ENCODE results near the gene NUP50.

Gene NUP50

DNA sequence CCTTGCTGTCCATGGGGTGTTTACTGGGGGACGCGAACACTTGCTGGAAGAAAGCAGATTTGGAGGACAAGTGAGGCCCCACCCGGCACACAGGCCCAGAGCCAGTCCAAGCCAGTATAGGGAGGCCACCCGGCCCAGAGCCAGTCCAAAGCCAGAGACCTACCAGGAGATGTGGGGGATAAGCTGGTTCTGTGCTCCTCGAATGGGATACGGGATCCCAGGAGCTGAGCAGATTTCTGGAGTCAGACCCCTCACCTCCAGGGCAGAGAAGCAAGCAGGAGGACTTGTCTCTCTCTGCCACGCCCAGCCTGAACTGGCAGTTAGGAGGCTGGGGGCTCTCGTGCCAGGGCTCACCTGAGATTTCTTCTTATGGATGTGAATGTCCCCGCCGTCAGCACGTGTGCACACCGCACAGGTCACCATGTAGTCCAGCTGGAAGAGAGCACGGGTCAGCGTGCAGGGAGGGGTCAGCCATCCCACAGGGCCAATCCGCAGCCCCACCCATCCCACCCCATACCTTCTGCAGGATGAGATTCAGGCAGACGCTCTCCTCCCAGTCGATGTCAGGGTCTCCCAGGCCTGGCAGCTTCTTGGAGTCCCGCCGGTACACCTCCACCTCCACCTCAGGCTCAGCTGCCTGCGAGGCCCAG is 41.7 kb downstream of the NUP50 start:
- TF ChIP-seq, protein P1, sequence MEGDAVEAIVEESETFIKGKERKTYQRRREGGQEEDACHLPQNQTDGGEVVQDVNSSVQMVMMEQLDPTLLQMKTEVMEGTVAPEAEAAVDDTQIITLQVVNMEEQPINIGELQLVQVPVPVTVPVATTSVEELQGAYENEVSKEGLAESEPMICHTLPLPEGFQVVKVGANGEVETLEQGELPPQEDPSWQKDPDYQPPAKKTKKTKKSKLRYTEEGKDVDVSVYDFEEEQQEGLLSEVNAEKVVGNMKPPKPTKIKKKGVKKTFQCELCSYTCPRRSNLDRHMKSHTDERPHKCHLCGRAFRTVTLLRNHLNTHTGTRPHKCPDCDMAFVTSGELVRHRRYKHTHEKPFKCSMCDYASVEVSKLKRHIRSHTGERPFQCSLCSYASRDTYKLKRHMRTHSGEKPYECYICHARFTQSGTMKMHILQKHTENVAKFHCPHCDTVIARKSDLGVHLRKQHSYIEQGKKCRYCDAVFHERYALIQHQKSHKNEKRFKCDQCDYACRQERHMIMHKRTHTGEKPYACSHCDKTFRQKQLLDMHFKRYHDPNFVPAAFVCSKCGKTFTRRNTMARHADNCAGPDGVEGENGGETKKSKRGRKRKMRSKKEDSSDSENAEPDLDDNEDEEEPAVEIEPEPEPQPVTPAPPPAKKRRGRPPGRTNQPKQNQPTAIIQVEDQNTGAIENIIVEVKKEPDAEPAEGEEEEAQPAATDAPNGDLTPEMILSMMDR (IDR thresholded peaks at IDR 0.05; ENCODE audit: extremely low read depth, missing control alignments): no peak
- DNase-seq (ENCODE audit: low spot score): no peak

DNA sequence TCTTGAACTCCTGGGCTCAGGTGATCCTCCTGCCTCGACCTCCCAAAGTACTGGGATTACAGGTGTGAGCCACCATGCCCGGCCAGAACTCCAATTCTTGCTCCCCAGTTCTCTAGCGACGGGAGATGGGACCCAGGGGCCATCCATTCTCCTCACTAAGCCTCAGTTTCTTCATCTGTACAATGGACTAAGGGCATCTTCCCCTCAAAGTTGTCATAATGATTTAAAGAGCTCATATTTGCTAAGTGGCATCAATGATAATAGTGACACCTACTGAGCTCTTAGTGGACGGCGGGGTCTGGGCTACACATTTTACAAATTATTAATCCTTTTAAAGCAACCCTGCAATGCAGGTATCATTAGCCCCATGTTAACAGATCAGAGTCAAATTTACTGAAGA is 42.5 kb downstream of the NUP50 start:
- TF ChIP-seq, protein P1 (IDR thresholded peaks at IDR 0.05; ENCODE audit: extremely low read depth, missing control alignments): no peak
- DNase-seq (ENCODE audit: low spot score): no peak

DNA sequence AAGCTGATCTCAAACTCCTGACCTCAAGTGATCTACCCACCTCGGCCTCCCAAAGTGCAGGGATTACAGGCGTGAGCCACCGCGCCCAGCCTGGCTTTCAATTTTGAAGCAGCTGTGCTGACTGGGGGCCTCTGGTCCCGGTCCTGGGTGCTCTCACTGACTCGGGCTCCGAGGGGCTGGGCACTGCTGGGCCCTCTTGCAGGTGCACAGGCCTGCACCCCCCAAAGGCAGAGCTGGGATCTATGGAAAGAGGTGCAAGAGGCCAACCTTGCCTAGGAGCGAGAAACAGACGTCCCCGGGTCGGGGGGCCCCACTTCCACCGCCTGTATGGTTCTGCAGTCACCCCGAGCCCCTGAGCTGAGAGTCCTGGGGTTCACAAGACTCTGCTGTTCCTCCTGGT is 43.8 kb downstream of the NUP50 start:
- DNase-seq (ENCODE audit: low spot score): no peak
- TF ChIP-seq, protein P1 (IDR thresholded peaks at IDR 0.05; ENCODE audit: extremely low read depth, missing control alignments): no peak

DNA sequence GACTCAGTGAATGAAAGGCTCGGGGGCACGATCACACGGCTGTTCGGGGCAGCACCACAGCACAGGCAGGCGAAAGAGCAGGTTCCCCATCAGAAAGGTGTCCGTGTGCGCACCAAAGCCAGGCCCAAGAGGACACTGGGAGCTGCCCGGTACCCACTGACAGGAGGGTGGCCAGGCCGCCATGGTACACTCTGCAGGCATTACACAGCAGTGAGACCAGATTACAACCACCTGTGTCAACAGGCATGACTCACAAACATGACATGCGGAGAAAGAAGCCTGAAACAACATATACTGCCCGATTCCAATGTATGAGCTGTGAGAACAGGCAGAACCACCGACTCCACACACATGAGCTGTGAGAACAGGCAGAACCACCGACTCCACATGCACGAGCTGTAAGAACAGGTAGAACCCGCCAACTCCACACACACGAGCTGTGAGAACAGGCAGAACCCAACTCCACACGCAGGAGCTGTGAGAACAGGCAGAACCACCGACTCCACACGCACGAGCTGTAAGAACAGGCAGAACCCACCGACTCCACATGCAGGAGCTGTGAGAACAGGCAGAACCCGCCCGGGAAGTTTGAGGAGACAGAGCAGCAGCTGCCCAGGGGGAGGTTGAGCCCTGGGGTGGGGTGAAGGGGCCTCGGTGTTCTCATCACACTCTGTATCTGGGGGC is 44.4 kb downstream of the NUP50 start:
- TF ChIP-seq, protein P1 (IDR thresholded peaks at IDR 0.05; ENCODE audit: extremely low read depth, missing control alignments): no peak
- DNase-seq (ENCODE audit: low spot score): no peak

DNA sequence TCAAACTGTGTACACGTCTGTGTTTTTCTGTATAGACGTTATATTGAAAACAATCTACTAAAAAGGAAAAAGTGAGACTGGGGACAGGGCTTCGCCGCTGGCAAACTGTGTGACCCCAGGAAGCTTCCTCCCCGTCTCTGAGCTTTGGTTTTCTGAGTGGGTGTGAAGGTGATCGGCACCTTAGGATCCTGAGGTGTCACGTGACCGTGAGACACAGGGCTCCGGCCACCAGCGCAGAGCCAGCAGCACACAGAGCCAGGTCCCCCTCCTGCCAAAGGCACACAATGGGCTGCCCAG is 44.9 kb downstream of the NUP50 start:
- no peak for DNase-seq (ENCODE audit: low spot score)
- TF ChIP-seq, protein P1 (IDR thresholded peaks at IDR 0.05; ENCODE audit: extremely low read depth, missing control alignments): no peak

DNA sequence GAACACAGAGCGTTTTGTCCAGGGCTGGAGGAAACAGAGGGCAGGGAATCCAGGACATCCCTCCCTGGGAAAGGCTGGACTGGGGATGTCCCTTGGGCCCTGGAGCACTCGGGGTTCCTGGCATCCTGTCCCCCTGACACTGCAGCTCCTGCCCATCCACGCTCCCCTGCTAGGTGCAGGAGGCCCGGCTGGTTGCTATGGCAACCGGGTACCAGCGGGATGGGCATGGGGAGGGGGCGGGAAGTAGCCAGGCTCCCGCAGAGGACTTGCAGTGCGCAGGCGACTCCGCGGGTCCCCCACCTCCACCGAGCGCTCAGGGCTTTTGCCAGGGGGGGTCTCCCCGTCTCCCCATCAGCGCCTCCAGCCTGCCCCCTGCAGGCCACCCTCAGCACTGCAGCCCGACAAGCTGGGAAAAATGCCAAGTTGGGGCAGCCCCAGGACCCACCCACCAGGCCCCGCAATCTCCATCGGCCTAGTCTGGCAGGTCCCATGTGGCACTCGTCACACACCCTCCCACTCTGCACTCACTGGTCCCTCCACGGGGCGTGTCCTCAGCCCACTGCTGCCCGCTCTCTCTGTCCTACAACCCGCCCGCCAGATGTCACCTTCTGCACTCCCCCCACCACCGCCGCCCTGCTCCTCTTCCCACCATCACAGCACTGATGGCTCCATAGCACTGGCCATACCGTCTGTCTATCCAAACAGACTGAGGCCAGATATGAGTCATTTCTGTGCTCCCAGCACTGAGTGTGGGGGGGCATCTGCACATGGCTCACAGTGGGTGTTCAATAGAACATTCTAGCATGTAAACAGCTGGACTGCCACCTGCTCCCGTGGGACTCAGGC is 45.5 kb downstream of the NUP50 start:
- DNase-seq (ENCODE audit: low spot score): no peak
- TF ChIP-seq, protein P1 (IDR thresholded peaks at IDR 0.05; ENCODE audit: extremely low read depth, missing control alignments): peak; percentile 41

DNA sequence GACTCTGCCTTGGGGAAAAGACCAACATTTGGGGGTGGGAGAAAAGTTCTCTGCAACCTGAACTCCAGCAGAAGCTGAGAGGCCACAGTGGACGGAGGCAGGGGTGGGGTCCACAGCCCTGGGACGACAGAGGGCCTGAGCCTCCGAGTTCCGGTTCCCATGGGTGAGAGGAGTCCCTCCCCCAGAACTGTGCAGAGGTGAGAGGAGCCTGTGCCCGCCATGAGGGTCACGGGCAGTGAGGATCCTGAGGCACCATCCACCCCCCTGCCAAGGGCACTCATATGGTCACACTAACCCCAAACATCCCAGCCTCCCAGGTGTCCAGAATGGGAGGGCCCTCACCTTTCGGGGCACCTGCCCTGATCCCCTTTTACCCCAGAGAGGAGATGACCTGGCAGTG is 46.4 kb downstream of the NUP50 start:
- TF ChIP-seq, protein P1 (IDR thresholded peaks at IDR 0.05; ENCODE audit: extremely low read depth, missing control alignments): no peak
- no peak for DNase-seq (ENCODE audit: low spot score)
